ENCODE measurements around the gene IL1RN.

IL1RN gene

DNA sequence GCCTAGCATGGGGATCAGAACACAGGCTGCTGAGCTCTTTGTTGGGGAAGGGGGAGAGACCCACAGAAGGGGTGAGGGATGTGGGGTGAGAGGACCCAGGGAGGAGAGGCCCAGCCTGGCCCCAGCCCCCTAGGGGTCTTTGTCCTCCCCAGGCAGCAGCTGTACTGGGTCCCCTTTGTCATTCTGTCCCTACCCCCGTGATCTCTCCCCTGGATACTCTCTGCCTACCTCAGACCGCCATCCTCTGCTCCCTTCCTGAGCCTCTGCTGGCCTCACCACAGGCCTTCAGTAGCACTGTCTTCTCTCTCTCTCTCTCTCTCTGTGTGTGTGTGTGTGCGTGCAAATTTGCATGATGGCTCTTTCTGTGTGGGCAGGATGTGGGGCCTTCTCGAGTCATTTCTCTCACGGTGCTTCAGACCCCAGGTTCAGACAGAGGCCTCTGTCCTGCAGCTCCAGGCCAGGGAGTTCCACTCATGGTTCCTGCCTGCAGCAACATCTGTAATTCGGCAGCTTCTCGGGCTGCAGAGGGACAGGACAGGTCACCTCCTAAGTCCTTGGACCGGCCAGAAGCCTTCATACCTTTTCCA lies 47.7 kb downstream of the IL1RN start:
- peak; percentile 22 for DNase-seq

DNA sequence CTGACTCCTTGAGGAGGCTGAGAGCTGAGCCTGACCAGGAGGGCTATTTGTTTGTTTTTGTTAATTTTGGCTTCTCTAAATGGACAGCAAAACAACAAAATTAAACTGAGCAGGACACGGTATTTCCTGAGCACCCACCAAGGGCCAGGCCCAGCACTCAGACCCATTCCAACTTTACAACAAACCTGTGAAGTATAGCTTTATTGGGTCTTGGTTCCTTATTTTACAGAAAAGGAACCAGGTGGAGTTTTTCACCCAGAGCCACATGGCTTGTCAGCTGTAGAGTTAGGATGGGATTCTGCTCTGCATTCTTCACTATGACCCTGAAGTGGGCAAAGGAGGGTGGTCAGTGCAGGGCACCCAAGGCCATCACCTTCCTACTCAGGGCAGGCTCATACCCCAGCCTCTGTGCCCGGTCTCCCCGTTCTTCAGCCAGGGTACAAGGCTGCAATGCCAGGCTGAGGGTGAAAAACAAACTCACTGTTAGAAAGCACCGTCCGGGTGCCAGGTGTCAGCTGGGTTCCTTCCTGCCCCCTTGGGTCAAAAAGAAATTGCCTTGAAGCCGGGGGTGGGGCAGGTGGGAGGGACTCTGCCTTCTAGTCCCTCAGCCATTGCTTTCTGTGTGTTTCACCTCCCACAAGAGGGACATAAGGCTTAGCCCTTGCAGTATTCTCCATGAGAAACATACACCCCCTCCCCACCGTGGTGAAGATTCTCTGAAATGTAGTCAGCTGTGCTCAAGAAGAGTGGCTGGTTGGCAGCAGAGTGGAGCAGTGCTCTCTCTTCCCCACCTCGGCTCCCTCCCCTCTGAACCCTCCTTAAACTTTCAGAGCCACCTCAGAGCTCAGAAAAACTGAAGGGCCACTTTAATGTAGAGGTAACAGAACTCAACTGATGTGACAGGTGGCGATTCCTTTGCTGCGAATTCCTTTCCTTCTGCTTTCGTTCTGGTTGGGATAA lies 48.6 kb downstream of the IL1RN start:
- DNase-seq, result no peak

DNA sequence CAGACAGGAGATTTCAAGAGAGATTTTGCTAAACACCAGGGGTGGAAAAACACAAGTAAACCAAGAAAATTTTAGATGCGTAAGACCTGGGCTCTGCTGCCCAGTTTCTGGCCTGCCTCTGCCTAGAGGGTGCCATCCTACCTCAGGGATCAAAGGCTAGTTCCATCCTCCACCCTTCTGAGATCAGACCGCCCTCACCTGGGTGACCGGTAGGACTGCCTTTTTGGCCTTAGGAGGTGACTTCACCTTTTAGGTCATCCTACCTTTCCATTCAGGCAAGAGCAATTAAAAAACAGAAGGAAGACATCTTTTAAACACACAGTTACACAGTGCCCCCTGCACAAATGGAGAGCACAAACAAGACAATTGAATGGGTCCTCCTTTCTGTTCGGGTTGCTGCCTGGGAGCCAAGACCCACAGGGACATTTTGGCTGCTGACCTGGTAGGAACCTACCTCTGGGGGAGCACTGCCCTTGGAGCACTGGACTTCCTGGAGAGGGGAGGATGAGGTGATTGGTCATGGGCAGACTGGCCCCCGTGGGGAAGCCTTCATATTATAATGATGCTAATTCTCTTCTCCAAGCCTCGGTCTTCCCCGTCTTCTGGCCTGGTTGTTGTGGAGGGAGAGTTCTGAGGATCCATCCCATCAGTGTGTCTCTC lies 49.4 kb downstream of the IL1RN start:
- DNase-seq, result no peak

DNA sequence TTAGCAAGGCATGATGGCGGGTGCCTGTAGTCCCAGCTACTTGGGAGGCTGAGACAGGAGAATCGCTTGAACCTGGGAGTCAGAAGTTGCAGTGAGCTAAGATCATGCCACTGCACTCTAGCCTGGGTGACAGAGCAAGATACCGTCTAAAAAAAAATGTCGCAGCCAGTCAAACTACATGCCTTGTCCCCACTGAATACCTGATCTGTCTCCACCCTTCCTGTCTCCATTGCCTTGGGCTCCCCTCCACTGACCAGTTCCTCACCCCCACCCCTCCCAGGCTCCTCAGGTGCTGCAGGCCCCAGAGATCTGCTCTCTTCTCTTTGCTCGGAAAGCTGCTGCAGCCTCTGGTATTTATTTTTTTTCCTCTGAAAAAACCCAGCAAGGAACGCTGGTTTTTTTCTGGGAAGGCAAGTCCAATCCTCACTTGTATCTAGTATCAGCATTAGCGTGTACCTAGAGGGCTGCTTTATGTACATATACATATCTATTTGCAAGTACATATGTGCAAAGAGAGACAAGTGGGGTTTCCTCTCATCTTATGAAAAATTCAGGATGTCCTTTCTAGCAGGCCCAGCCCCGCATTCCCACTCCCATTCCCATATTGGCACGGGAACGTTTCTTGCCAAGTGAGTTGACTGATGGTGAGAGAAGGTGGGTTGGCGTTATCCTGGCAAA lies 50.8 kb downstream of the IL1RN start:
- DNase-seq, result no peak

DNA sequence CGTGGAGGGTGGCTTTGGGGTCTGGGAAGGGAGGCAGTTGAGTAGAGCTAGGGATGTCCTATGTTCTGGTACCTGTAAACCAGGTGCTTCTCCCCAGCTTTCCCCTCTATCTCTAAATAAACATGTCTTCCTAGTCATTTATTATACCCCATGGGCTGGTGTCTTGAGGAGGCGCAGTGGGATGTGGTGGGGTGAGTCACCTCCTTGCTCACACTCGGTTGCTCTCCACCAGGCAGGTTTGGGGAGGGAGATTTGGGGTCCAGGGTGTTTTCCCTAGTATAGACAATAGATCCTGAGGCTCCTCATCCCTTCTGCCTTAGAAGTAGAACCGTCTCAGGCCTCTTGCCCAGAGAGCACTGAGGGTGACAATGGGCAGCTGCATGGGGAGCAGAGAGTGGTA lies 51.5 kb downstream of the IL1RN start:
- no peak for DNase-seq

DNA sequence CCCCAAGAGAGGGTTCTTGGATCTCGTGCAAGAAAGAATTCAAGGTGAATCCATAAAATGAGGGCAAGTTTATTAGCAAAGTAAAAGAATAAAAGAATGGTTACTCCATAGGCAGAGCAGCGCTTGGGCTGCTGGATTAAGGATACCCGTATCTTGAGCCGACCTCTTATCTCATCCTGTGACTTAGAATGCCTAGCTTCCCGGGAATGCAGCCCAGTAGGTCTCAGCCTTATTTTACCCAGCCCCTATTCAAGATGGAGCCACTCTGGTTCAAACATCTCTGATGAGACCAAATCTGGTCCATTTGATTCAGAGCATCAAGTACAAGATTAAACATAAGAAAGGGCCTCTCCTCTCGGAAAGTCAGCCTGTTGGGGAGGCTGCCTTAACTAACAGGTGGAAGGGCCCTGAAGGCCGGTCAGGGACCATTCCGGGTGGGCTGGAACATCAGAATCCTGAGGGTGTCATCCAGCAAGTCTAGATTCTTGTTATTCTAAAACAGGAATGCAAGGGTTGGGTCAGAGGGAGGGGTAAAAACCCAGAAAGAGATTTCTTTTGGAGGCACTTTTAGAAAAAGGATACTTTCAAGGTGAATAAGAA lies 52.1 kb downstream of the IL1RN start:
- DNase-seq, result no peak

DNA sequence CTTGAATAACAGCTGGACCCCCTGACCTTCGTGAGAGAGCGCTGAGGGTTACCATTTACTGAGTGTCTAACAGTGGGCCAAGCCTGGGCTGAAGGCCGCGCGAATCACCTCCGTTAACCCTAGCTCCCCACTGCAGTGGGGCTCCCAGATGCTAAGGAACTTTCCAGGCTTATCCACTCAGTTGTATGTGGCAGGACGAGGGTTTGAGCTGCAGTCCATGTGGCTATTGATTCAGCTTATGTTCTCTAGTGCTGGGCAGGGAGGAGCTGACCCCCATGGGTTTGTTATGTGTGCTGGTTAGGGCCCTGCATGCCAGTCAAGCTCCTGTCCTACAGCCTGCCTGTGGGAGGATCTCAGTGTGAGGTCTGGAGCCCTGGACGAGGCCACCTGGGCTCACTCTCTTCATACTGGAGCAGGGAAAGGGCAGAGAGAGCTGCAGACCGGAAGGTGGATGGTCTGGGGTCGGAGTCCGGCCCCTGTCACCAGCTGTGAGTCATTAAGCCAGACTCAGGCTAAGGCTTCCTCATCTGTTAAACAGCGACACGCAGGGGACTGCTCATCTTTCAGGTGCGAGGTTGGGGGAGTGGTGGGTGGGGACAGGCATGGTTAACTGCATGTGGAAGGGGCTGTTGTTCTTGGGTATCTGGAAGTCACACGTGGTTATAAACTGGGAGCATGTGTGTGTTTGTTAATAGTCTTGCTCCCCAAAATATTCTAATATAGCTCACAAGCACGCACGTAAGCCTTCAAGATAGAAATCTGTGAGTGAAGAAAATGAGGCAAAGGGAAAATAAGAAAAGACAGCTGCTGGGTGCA lies 52.9 kb downstream of the IL1RN start:
- DNase-seq, result no peak

DNA sequence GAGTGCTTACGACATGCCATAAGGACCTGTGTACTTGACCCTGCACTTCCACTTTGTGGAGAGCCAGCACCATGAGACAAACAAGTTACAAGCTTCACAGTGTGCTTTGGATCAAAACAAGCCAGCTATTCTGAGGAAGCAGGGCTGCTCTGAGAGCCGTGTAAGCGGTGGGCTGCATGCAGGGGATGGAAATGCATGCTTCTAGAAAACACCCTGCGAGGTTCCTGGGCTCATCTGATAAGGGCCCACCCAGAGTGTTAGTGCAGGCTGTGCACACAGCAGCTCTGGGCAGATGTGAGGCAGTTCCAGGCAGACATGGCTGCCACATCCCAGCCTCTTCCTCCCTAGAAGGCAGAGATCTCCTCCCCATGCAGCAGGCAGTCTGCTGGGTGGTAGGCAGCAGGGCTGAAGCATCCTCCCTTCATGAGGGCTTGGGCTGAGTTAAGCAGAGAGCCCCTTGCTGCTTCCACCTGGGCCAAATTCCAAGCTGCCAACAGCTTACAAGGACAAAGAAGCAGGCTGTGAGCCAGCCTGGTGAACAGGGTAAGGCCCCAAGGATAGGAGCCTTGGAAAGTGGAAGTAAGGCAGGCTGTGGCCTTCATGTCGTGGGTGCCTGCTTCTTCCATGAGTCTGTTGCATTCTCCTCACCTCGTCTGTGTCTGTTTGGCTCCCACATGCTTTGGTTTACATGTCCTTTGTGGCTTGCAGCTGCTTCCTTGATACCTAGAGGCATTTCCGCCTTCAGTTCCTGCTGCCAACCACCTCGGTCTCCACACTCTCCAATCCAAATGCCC lies 54.1 kb downstream of the IL1RN start:
- DNase-seq, result no peak

DNA sequence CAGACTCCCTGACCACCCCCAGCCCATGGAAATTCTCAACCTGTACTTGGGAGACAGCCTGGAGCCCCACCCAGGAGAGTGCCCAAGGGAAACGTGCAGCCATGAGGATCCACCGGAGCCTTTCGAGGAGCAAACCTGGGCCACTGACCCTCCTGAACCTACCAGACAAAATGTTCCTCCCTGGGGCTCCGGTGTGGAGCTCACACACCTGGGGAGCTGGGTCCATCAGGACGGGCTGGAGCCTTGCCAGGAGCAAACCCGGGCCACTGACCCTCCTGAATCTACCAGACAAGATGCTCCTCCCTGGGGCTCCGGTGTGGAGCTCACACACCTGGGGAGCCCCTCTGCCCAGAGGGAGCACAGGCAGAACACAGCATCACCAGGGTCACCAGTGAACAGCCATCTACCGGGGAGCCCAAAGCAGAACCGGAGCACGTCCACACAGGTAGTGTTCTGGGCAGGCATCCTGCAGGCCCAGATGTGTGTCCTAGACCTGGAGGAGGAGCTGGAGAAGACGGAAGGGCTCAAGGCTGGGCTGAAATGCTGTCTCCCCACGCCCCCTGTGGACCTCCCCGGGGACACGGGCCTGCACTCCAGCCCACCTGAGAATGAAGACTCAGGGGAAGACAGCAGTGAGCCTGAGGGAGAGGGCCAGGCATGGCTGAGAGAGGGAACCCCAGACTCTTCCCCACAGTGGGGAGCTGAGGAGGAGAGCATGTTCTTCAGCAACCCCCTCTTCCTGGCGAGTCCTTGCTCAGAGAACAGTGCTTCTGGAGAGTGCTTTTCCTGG lies 55.3 kb downstream of the IL1RN start:
- no peak for DNase-seq

DNA sequence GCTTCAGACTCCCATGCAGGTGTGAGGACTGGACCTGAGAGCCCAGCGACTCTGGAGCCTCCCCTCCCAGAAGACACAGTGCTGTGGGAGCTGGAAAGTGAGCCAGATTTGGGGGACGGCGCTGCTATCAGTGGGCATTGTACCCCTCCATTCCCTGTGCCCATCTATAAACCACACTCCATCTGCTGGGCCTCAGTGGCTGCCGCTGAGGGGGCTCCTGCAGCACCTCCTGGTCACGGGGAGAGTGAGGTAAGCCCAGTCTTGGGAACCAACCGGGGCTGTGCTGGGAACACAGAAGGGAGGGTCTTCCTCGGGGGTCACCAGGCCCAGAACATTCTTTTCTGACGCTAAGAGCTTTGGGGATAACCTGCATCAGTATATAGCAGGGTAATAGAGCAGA lies 55.9 kb downstream of the IL1RN start:
- no peak for DNase-seq

Data from KG1 (cell line).